ENCODE data around the gene SLC41A2.

The SLC41A2 gene

GRCh38 chr12:104928036-104928745 lies 29.9 kb downstream of the SLC41A2 start:
- peaks cover 2% of the 10 kb centered on the region for H3K79me1 ChIP-seq (replicated peaks; ENCODE audit: low read length, poor library complexity, severe bottlenecking)
- H3K14ac ChIP-seq (ENCODE audit: low read length in 2 of 2) = no peak overlapping the region
- no peak overlapping the region for H3K4me2 ChIP-seq (ENCODE audit: low read length, poor library complexity, severe bottlenecking)
- H2AK5ac ChIP-seq (ENCODE audit: low read length, severe bottlenecking) = no peak overlapping the region
- peak overlapping the region; percentile 71 for H3K9ac ChIP-seq (ENCODE audit: low read length)
- H3K4me3 ChIP-seq (ENCODE audit: insufficient read depth in 1 of 2, low read depth in 1 of 2, low read length in 2 of 2) = peak overlapping the region in 1 of 2 experiments; percentile 52
- H4K8ac ChIP-seq (ENCODE audit: low read length) = no peak overlapping the region
- H3K4me1 ChIP-seq (ENCODE audit: control insufficient read depth, insufficient read depth, low read depth, low read length) = peaks cover 1% of the 10 kb centered on the region
- DNase-seq = no peak
- no peak overlapping the region for H3K18ac ChIP-seq (ENCODE audit: low read depth in 1 of 2, low read length in 2 of 2)
- H3K27ac ChIP-seq (ENCODE audit: low read length, poor library complexity, severe bottlenecking) = no peak overlapping the region
- no peak overlapping the region for H2AFZ ChIP-seq (ENCODE audit: low read depth, low read length)
- H2BK5ac ChIP-seq (ENCODE audit: low read depth, low read length, poor library complexity, severe bottlenecking) = no peak overlapping the region
- H3K4ac ChIP-seq (ENCODE audit: low read depth in 1 of 2, low read length in 2 of 2) = no peak overlapping the region
- H2BK15ac ChIP-seq (ENCODE audit: low read depth, poor library complexity, severe bottlenecking) = no peak overlapping the region
- no peak overlapping the region for H4K91ac ChIP-seq (ENCODE audit: low read length)
- H3K27me3 ChIP-seq (ENCODE audit: control insufficient read depth in 1 of 2, insufficient read depth in 1 of 2, low read length in 2 of 2) = no peaks in the 10 kb centered on the region
- 97% methylated on average over 5 of the region's 7 CpGs for WGBS
- H2BK12ac ChIP-seq (ENCODE audit: low read length in 2 of 2) = no peak overlapping the region
- H3K36me3 ChIP-seq (ENCODE audit: control insufficient read depth in 1 of 2, insufficient read depth in 2 of 2, low read depth in 1 of 2, low read length in 2 of 2) = no peaks in the 10 kb centered on the region
- no peak overlapping the region for H3K23ac ChIP-seq (ENCODE audit: low read length in 2 of 2)
- H3K9me3 ChIP-seq (ENCODE audit: control insufficient read depth, low read length) = no peaks in the 10 kb centered on the region
- H2BK120ac ChIP-seq (ENCODE audit: low read depth, low read length) = no peak overlapping the region

GRCh38 chr12:104925501-104925900 lies 32.6 kb downstream of the SLC41A2 start:
- no peak overlapping the region for H4K8ac ChIP-seq (ENCODE audit: low read length)
- no peak overlapping the region for H2AK5ac ChIP-seq (ENCODE audit: low read length, severe bottlenecking)
- no peak overlapping the region for H3K4me2 ChIP-seq (ENCODE audit: low read length, poor library complexity, severe bottlenecking)
- no peak for DNase-seq
- no peak overlapping the region for H3K14ac ChIP-seq (ENCODE audit: low read length in 2 of 2)
- peaks cover 2% of the 10 kb centered on the region for H3K79me1 ChIP-seq (replicated peaks; ENCODE audit: low read length, poor library complexity, severe bottlenecking)
- no peak overlapping the region for H4K91ac ChIP-seq (ENCODE audit: low read length)
- H3K4me3 ChIP-seq (ENCODE audit: insufficient read depth in 1 of 2, low read depth in 1 of 2, low read length in 2 of 2) = no peak overlapping the region
- no peak overlapping the region for H2AFZ ChIP-seq (ENCODE audit: low read depth, low read length)
- H3K36me3 ChIP-seq (ENCODE audit: control insufficient read depth in 1 of 2, insufficient read depth in 2 of 2, low read depth in 1 of 2, low read length in 2 of 2) = no peaks in the 10 kb centered on the region
- H3K27ac ChIP-seq (ENCODE audit: low read length, poor library complexity, severe bottlenecking) = no peak overlapping the region
- no peak overlapping the region for H2BK120ac ChIP-seq (ENCODE audit: low read depth, low read length)
- peaks cover 12% of the 10 kb centered on the region for H3K9me3 ChIP-seq (ENCODE audit: control insufficient read depth, low read length)
- no peak overlapping the region for H2BK12ac ChIP-seq (ENCODE audit: low read length in 2 of 2)
- H3K27me3 ChIP-seq (ENCODE audit: control insufficient read depth in 1 of 2, insufficient read depth in 1 of 2, low read length in 2 of 2) = no peaks in the 10 kb centered on the region
- H3K4ac ChIP-seq (ENCODE audit: low read depth in 1 of 2, low read length in 2 of 2) = no peak overlapping the region
- H2BK5ac ChIP-seq (ENCODE audit: low read depth, low read length, poor library complexity, severe bottlenecking) = no peak overlapping the region
- H3K23ac ChIP-seq (ENCODE audit: low read length in 2 of 2) = no peak overlapping the region
- no peaks in the 10 kb centered on the region for H3K4me1 ChIP-seq (ENCODE audit: control insufficient read depth, insufficient read depth, low read depth, low read length)
- no peak overlapping the region for H3K18ac ChIP-seq (ENCODE audit: low read depth in 1 of 2, low read length in 2 of 2)
- no peak overlapping the region for H3K9ac ChIP-seq (ENCODE audit: low read length)
- H2BK15ac ChIP-seq (ENCODE audit: low read depth, poor library complexity, severe bottlenecking) = no peak overlapping the region
- 100% methylated on average over 1 of the region's 7 CpGs for WGBS

- no peak overlapping the region for H3K14ac ChIP-seq (ENCODE audit: low read length in 2 of 2)
- H2AK5ac ChIP-seq (ENCODE audit: low read length, severe bottlenecking) = no peak overlapping the region
- H3K9me3 ChIP-seq (ENCODE audit: control insufficient read depth, low read length) = peaks cover 12% of the 10 kb centered on the region
- no peak overlapping the region for H3K4me3 ChIP-seq (ENCODE audit: insufficient read depth in 1 of 2, low read depth in 1 of 2, low read length in 2 of 2)
- no peak overlapping the region for H2BK5ac ChIP-seq (ENCODE audit: low read depth, low read length, poor library complexity, severe bottlenecking)
- no peaks in the 10 kb centered on the region for H3K27me3 ChIP-seq (ENCODE audit: control insufficient read depth in 1 of 2, insufficient read depth in 1 of 2, low read length in 2 of 2)
- DNase-seq = no peak
- H2AFZ ChIP-seq (ENCODE audit: low read depth, low read length) = no peak overlapping the region
- H4K8ac ChIP-seq (ENCODE audit: low read length) = no peak overlapping the region
- H3K23ac ChIP-seq (ENCODE audit: low read length in 2 of 2) = no peak overlapping the region
- H3K18ac ChIP-seq (ENCODE audit: low read depth in 1 of 2, low read length in 2 of 2) = no peak overlapping the region
- H3K36me3 ChIP-seq (ENCODE audit: control insufficient read depth in 1 of 2, insufficient read depth in 2 of 2, low read depth in 1 of 2, low read length in 2 of 2) = no peaks in the 10 kb centered on the region
- H3K4me1 ChIP-seq (ENCODE audit: control insufficient read depth, insufficient read depth, low read depth, low read length) = no peaks in the 10 kb centered on the region
- H3K9ac ChIP-seq (ENCODE audit: low read length) = no peak overlapping the region
- H4K91ac ChIP-seq (ENCODE audit: low read length) = no peak overlapping the region
- no peaks in the 10 kb centered on the region for H3K79me1 ChIP-seq (replicated peaks; ENCODE audit: low read length, poor library complexity, severe bottlenecking)
- H3K4ac ChIP-seq (ENCODE audit: low read depth in 1 of 2, low read length in 2 of 2) = no peak overlapping the region
- H2BK12ac ChIP-seq (ENCODE audit: low read length in 2 of 2) = no peak overlapping the region
- no peak overlapping the region for H2BK15ac ChIP-seq (ENCODE audit: low read depth, poor library complexity, severe bottlenecking)
- no peak overlapping the region for H2BK120ac ChIP-seq (ENCODE audit: low read depth, low read length)
- H3K4me2 ChIP-seq (ENCODE audit: low read length, poor library complexity, severe bottlenecking) = no peak overlapping the region
- H3K27ac ChIP-seq (ENCODE audit: low read length, poor library complexity, severe bottlenecking) = no peak overlapping the region
Observed at GRCh38 chr12:104921340-104921739, 36.8 kb downstream of the SLC41A2 start.

GRCh38 chr12:104911942-104912341 lies 46.1 kb downstream of the SLC41A2 start:
- Histone ChIP-seq H4K91ac (ENCODE audit: low read length) (no peak overlapping the region), H2BK15ac (ENCODE audit: low read depth, poor library complexity, severe bottlenecking) (no peak overlapping the region), H3K36me3 (ENCODE audit: control insufficient read depth in 1 of 2, insufficient read depth in 2 of 2, low read depth in 1 of 2, low read length in 2 of 2) (peaks cover 0 to 2% of the 10 kb centered on the region in 2 experiments), H3K9me3 (ENCODE audit: control insufficient read depth, low read length) (no peaks in the 10 kb centered on the region), H3K27me3 (ENCODE audit: control insufficient read depth in 1 of 2, insufficient read depth in 1 of 2, low read length in 2 of 2) (no peaks in the 10 kb centered on the region), H2AK5ac (ENCODE audit: low read length, severe bottlenecking) (no peak overlapping the region), H3K4me2 (ENCODE audit: low read length, poor library complexity, severe bottlenecking) (no peak overlapping the region), H3K4ac (ENCODE audit: low read depth in 1 of 2, low read length in 2 of 2) (no peak overlapping the region), H3K14ac (ENCODE audit: low read length in 2 of 2) (no peak overlapping the region), H3K4me1 (ENCODE audit: control insufficient read depth, insufficient read depth, low read depth, low read length) (no peaks in the 10 kb centered on the region), H3K23ac (ENCODE audit: low read length in 2 of 2) (no peak overlapping the region), H4K8ac (ENCODE audit: low read length) (no peak overlapping the region), H3K79me1 (replicated peaks; ENCODE audit: low read length, poor library complexity, severe bottlenecking) (no peaks in the 10 kb centered on the region), H3K4me3 (ENCODE audit: insufficient read depth in 1 of 2, low read depth in 1 of 2, low read length in 2 of 2) (no peak overlapping the region), H3K27ac (ENCODE audit: low read length, poor library complexity, severe bottlenecking) (no peak overlapping the region), H2BK120ac (ENCODE audit: low read depth, low read length) (no peak overlapping the region), H2BK5ac (ENCODE audit: low read depth, low read length, poor library complexity, severe bottlenecking) (no peak overlapping the region), H2BK12ac (ENCODE audit: low read length in 2 of 2) (no peak overlapping the region), H3K18ac (ENCODE audit: low read depth in 1 of 2, low read length in 2 of 2) (no peak overlapping the region), H3K9ac (ENCODE audit: low read length) (no peak overlapping the region), H2AFZ (ENCODE audit: low read depth, low read length) (no peak overlapping the region)
- WGBS = 87% methylated on average over 4 of the region's 4 CpGs
- no peak for DNase-seq

Measured in mesenchymal stem cell (in vitro differentiated cells and primary cell).